Breast epithelium (tissue), 3 donors: Measurements from ENCODE around the gene STEAP3.

Experiments
- POLR2AphosphoS5 ChIP-seq, 3 donors: sonication (generic); formaldehyde crosslinking; IDR thresholded peaks; one replicate each; pipeline ENCODE4 v1.6.1; 2017; ENCODE audit warnings: antibody characterized with exemption in 3 of 3
- TF ChIP-seq, protein P1 (sequence below), 3 donors: fragments of 450-650 bp; IDR thresholded peaks; one replicate each; pipeline ENCODE4 v1.5.1; 2016 to 2017; ENCODE audit warnings: antibody characterized with exemption in 3 of 3, mild to moderate bottlenecking in 3 of 3, moderate library complexity in 3 of 3

DNA sequence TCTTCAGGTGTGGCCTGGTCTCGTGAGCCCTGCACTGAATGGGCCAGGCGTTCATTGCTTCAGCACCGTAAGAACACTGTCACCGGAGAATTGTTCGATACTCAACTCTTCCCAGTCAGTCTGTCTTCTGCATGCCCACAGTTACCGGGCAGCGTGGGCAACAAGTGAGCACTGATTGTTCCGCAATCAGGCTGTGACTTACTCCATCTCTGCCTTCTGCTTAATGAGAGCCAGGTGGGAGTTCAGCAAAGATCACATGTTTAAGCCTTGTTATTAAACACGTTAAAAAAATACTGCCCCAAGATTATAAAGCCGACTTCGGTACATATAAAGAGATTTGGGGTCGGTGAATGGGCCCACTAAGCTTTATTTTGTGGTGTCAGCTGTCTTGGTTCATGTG lies 3.7 kb downstream of the STEAP3 start:
- TF ChIP-seq, protein P1, sequence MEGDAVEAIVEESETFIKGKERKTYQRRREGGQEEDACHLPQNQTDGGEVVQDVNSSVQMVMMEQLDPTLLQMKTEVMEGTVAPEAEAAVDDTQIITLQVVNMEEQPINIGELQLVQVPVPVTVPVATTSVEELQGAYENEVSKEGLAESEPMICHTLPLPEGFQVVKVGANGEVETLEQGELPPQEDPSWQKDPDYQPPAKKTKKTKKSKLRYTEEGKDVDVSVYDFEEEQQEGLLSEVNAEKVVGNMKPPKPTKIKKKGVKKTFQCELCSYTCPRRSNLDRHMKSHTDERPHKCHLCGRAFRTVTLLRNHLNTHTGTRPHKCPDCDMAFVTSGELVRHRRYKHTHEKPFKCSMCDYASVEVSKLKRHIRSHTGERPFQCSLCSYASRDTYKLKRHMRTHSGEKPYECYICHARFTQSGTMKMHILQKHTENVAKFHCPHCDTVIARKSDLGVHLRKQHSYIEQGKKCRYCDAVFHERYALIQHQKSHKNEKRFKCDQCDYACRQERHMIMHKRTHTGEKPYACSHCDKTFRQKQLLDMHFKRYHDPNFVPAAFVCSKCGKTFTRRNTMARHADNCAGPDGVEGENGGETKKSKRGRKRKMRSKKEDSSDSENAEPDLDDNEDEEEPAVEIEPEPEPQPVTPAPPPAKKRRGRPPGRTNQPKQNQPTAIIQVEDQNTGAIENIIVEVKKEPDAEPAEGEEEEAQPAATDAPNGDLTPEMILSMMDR (IDR thresholded peaks at IDR 0.05): no peak
- TF ChIP-seq POLR2AphosphoS5 (IDR thresholded peaks at IDR 0.05): no peak
